ENCODE measurements around the gene DGKH. TPM values are rescaled to one million over a fixed set of nuclear protein-coding genes. Genes with fewer than 3 reads are reported as not detected.

DGKH gene
- total RNA-seq, 1 donor from 2014 or later, result 18.7 TPM

- no peak overlapping the region for H3K4me3 ChIP-seq
- TF ChIP-seq CTCF (IDR thresholded peaks at IDR 0.05), result no peak
- intact Hi-C loops (cut with DNase I), result no loop called here
Observed at GRCh38 chr13:42232671-42233070, 184.2 kb downstream of the DGKH start.

GRCh38 chr13:42233726-42234125 lies 185.3 kb downstream of the DGKH start:
- H3K27ac ChIP-seq, result no peak overlapping the region
- H3K27me3 ChIP-seq (ENCODE audit: low read depth), result no peaks in the 10 kb centered on the region
- no peak for DNase-seq
- no peak for TF ChIP-seq CTCF (IDR thresholded peaks at IDR 0.05)
- intact Hi-C loops (cut with DNase I), result no loop called here
- no peaks in the 10 kb centered on the region for H3K9me3 ChIP-seq
- no peaks in the 10 kb centered on the region for H3K4me1 ChIP-seq
- no peak overlapping the region for H3K4me3 ChIP-seq
- no peak for ATAC-seq
- H3K36me3 ChIP-seq, result no peaks in the 10 kb centered on the region

More at GRCh38 chr13:42232671-42233070, 184.2 kb downstream of the DGKH start:
- ATAC-seq (no peak), DNase-seq (no peak)
- Histone ChIP-seq H3K4me1 (no peaks in the 10 kb centered on the region), H3K27me3 (ENCODE audit: low read depth) (no peaks in the 10 kb centered on the region), H3K36me3 (no peaks in the 10 kb centered on the region), H3K27ac (no peak overlapping the region), H3K9me3 (no peaks in the 10 kb centered on the region)

GRCh38 chr13:42239161-42239560 lies 190.7 kb downstream of the DGKH start:
- Histone ChIP-seq H3K9me3 (no peaks in the 10 kb centered on the region), H3K27me3 (ENCODE audit: low read depth) (no peaks in the 10 kb centered on the region), H3K4me1 (no peaks in the 10 kb centered on the region), H3K36me3 (no peaks in the 10 kb centered on the region), H3K4me3 (no peak overlapping the region), H3K27ac (no peak overlapping the region)
- ATAC-seq (no peak), DNase-seq (no peak)
- no peak for TF ChIP-seq CTCF (IDR thresholded peaks at IDR 0.05)
- intact Hi-C loops (cut with DNase I), result no loop called here

- TF ChIP-seq CTCF (IDR thresholded peaks at IDR 0.05), result no peak
- no peaks in the 10 kb centered on the region for H3K27me3 ChIP-seq (ENCODE audit: low read depth)
- H3K36me3 ChIP-seq, result no peaks in the 10 kb centered on the region
- ATAC-seq (no peak), DNase-seq (no peak)
- intact Hi-C loops (cut with DNase I), result no loop called here
- H3K4me1 ChIP-seq, result no peaks in the 10 kb centered on the region
- H3K9me3 ChIP-seq, result no peaks in the 10 kb centered on the region
- H3K4me3 ChIP-seq, result no peak overlapping the region
- H3K27ac ChIP-seq, result no peak overlapping the region
Observed at GRCh38 chr13:42239644-42240043, 191.2 kb downstream of the DGKH start.

- no peaks in the 10 kb centered on the region for H3K27me3 ChIP-seq (ENCODE audit: low read depth)
- H3K4me1 ChIP-seq, result no peaks in the 10 kb centered on the region
- intact Hi-C loops (cut with DNase I), result no loop called here
- H3K36me3 ChIP-seq, result no peaks in the 10 kb centered on the region
- DNase-seq (no peak), ATAC-seq (no peak)
- H3K4me3 ChIP-seq, result no peak overlapping the region
- no peak for TF ChIP-seq CTCF (IDR thresholded peaks at IDR 0.05)
- no peaks in the 10 kb centered on the region for H3K9me3 ChIP-seq
- no peak overlapping the region for H3K27ac ChIP-seq
Observed at GRCh38 chr13:42246541-42246940, 198.1 kb downstream of the DGKH start.

GRCh38 chr13:42247883-42248282 lies 199.4 kb downstream of the DGKH start:
- no peak for DNase-seq
- H3K27ac ChIP-seq, result no peak overlapping the region
- intact Hi-C loops (cut with DNase I), result no loop called here
- H3K4me3 ChIP-seq, result no peak overlapping the region
- no peaks in the 10 kb centered on the region for H3K27me3 ChIP-seq (ENCODE audit: low read depth)
- no peak for ATAC-seq
- H3K4me1 ChIP-seq, result no peaks in the 10 kb centered on the region
- H3K9me3 ChIP-seq, result no peaks in the 10 kb centered on the region
- H3K36me3 ChIP-seq, result no peaks in the 10 kb centered on the region
- TF ChIP-seq CTCF (IDR thresholded peaks at IDR 0.05), result no peak
